LoVo (cell line): Measurements from ENCODE around the gene GLCCI1.
"Not testable (repeated sequence)": the region's sequence is repeated elsewhere in the genome, so short reads cannot be mapped to it uniquely, and the experiment has no call there.

ENCODE experiments used
- DNase-seq: peaks from one replicate; pipeline ENCODE4 v3.0.0-alpha.2; 2016; ENCODE audit warnings: low spot score

GLCCI1 gene

GRCh38 chr7:7989616-7990440 is 21.2 kb downstream of the GLCCI1 start:
- no peak for DNase-seq

GRCh38 chr7:7990441-7990761 is 21.8 kb downstream of the GLCCI1 start:
- DNase-seq, result no peak

- no peak for DNase-seq
These were observed 23.9 kb downstream of the GLCCI1 start for GRCh38 chr7:7992506-7992905.

GRCh38 chr7:7995348-7995747 is 26.8 kb downstream of the GLCCI1 start:
- not testable (repeated sequence) for DNase-seq

- DNase-seq, result peak; percentile 14
These were observed 28.0 kb downstream of the GLCCI1 start for GRCh38 chr7:7996568-7996967.

GRCh38 chr7:8000315-8000941 is 31.8 kb downstream of the GLCCI1 start:
- DNase-seq, result no peak

- DNase-seq, result no peak
These were observed 34.5 kb downstream of the GLCCI1 start for GRCh38 chr7:8003077-8003476.

GRCh38 chr7:8005279-8005678 is 36.7 kb downstream of the GLCCI1 start:
- DNase-seq, result no peak

- DNase-seq, result no peak
These were observed 45.8 kb downstream of the GLCCI1 start for GRCh38 chr7:8014399-8014798.

- no peak for DNase-seq
These were observed 46.6 kb downstream of the GLCCI1 start for GRCh38 chr7:8015100-8015745.

- DNase-seq, result no peak
These were observed 47.1 kb downstream of the GLCCI1 start for GRCh38 chr7:8015746-8016120.

- no peak for DNase-seq
These were observed 48.8 kb downstream of the GLCCI1 start for GRCh38 chr7:8017423-8017822.

GRCh38 chr7:8018961-8019360 is 50.4 kb downstream of the GLCCI1 start:
- no peak for DNase-seq

- no peak for DNase-seq
These were observed 54.0 kb downstream of the GLCCI1 start for GRCh38 chr7:8022628-8023027.

GRCh38 chr7:8035192-8035591 is 66.6 kb downstream of the GLCCI1 start:
- DNase-seq, result no peak

- DNase-seq, result peak; percentile 37
These were observed 67.3 kb downstream of the GLCCI1 start for GRCh38 chr7:8035647-8036518.

GRCh38 chr7:8037151-8037550 is 68.6 kb downstream of the GLCCI1 start:
- no peak for DNase-seq

- DNase-seq, result no peak
These were observed 72.3 kb downstream of the GLCCI1 start for GRCh38 chr7:8040768-8041369.

- DNase-seq, result no peak
These were observed 74.4 kb downstream of the GLCCI1 start for GRCh38 chr7:8042796-8043535.

GRCh38 chr7:8044761-8045430 is 76.3 kb downstream of the GLCCI1 start:
- no peak for DNase-seq

- not testable (repeated sequence) for DNase-seq
These were observed 79.5 kb downstream of the GLCCI1 start for GRCh38 chr7:8048067-8048466.
